Measurements from ENCODE around the gene TBC1D24.
A peak's percentile ranks its signal among the peaks of the same experiment; 100 is the strongest.
"Not testable (repeated sequence)": the region's sequence is repeated elsewhere in the genome, so short reads cannot be mapped to it uniquely, and the experiment has no call there.

Gene TBC1D24

DNA sequence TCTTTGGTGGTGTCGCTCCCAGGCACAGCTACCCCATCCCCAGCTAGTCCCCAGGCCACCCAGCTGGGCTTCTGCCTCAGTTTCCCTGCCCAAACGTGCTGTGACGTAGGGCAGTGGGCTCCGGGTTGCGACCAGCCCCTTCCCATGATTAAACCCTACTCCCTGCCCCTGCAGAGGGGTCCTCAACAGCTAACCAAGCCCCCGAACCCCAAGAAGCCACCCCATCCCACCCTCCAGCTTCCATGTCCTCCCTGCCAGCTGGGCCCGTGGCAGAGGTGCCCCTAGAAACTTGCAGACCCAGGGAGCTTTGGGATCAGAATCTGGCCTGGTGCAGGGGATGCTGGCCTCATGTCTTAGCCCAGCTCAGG is 4.7 kb upstream of the TBC1D24 start:
- Mint-ChIP-seq H3K4me1 (ENCODE audit: low read depth) (peaks cover 24% of the 10 kb centered on the region), H3K27ac (no peak overlapping the region), H3K27me3 (peaks cover 26% of the 10 kb centered on the region)

GRCh38 chr16:2470603-2471015 is 4.3 kb upstream of the TBC1D24 start:
- Mint-ChIP-seq H3K4me3 (no peak overlapping the region), H3K36me3 (ENCODE audit: low read depth) (no peaks in the 10 kb centered on the region), H3K27ac (no peak overlapping the region), H3K9me3 (no peaks in the 10 kb centered on the region), H3K27me3 (peaks cover 26% of the 10 kb centered on the region), H3K4me1 (ENCODE audit: low read depth) (peaks cover 24% of the 10 kb centered on the region)

More for the DNA sequence above, 4.7 kb upstream of the TBC1D24 start:
- H3K36me3 Mint-ChIP-seq (ENCODE audit: low read depth) = no peaks in the 10 kb centered on the region
- no peak overlapping the region for H3K4me3 Mint-ChIP-seq
- H3K9me3 Mint-ChIP-seq = no peaks in the 10 kb centered on the region

GRCh38 chr16:2471016-2471652 is 3.8 kb upstream of the TBC1D24 start, which contains the start of gene NTN3:
NTN3 (plus strand) TSS chr16:2471297; CDS start chr16:2471702, 405 bp downstream.
- H3K4me1 Mint-ChIP-seq (ENCODE audit: low read depth) = peaks cover 29% of the 10 kb centered on the region
- H3K27ac Mint-ChIP-seq = no peak within 1 kb of the TSS
- H3K4me3 Mint-ChIP-seq = peak within 1 kb of the TSS; percentile 26
- no peaks in the 10 kb centered on the region for H3K36me3 Mint-ChIP-seq (ENCODE audit: low read depth)
- peaks cover 26% of the 10 kb centered on the region for H3K27me3 Mint-ChIP-seq
- H3K9me3 Mint-ChIP-seq = no peaks in the 10 kb centered on the region

DNA sequence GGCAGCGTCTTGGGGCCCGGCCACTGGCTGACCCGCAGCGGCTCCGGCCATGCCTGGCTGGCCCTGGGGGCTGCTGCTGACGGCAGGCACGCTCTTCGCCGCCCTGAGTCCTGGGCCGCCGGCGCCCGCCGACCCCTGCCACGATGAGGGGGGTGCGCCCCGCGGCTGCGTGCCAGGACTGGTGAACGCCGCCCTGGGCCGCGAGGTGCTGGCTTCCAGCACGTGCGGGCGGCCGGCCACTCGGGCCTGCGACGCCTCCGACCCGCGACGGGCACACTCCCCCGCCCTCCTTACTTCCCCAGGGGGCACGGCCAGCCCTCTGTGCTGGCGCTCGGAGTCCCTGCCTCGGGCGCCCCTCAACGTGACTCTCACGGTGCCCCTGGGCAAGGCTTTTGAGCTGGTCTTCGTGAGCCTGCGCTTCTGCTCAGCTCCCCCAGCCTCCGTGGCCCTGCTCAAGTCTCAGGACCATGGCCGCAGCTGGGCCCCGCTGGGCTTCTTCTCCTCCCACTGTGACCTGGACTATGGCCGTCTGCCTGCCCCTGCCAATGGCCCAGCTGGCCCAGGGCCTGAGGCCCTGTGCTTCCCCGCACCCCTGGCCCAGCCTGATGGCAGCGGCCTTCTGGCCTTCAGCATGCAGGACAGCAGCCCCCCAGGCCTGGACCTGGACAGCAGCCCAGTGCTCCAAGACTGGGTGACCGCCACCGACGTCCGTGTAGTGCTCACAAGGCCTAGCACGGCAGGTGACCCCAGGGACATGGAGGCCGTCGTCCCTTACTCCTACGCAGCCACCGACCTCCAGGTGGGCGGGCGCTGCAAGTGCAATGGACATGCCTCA is 3.1 kb upstream of the TBC1D24 start:
- peaks cover 30% of the 10 kb centered on the region for H3K4me1 Mint-ChIP-seq (ENCODE audit: low read depth)
- H3K4me3 Mint-ChIP-seq = peak overlapping the region; percentile 26
- peaks cover 26% of the 10 kb centered on the region for H3K27me3 Mint-ChIP-seq
- H3K36me3 Mint-ChIP-seq (ENCODE audit: low read depth) = no peaks in the 10 kb centered on the region
- no peak overlapping the region for H3K27ac Mint-ChIP-seq
- no peaks in the 10 kb centered on the region for H3K9me3 Mint-ChIP-seq

- Mint-ChIP-seq H3K36me3 (ENCODE audit: low read depth) (no peaks in the 10 kb centered on the region), H3K4me3 (no peak overlapping the region), H3K9me3 (no peaks in the 10 kb centered on the region), H3K4me1 (ENCODE audit: low read depth) (peaks cover 25% of the 10 kb centered on the region), H3K27me3 (peaks cover 26% of the 10 kb centered on the region), H3K27ac (no peak overlapping the region)
Observed at GRCh38 chr16:2472488-2472864, 2.5 kb upstream of the TBC1D24 start.

GRCh38 chr16:2472885-2473445 is 2.0 kb upstream of the TBC1D24 start:
- Mint-ChIP-seq H3K27me3 (peaks cover 26% of the 10 kb centered on the region), H3K9me3 (no peaks in the 10 kb centered on the region), H3K27ac (peak overlapping the region; percentile 71), H3K4me1 (ENCODE audit: low read depth) (peaks cover 25% of the 10 kb centered on the region), H3K4me3 (peak overlapping the region; percentile 64), H3K36me3 (ENCODE audit: low read depth) (no peaks in the 10 kb centered on the region)

- Mint-ChIP-seq H3K4me3 (peak overlapping the region; percentile 64), H3K9me3 (no peaks in the 10 kb centered on the region), H3K27ac (peak overlapping the region; percentile 36), H3K4me1 (ENCODE audit: low read depth) (peaks cover 21% of the 10 kb centered on the region), H3K27me3 (peaks cover 22% of the 10 kb centered on the region), H3K36me3 (ENCODE audit: low read depth) (no peaks in the 10 kb centered on the region)
Observed at GRCh38 chr16:2473446-2473926, 1.4 kb upstream of the TBC1D24 start.

DNA sequence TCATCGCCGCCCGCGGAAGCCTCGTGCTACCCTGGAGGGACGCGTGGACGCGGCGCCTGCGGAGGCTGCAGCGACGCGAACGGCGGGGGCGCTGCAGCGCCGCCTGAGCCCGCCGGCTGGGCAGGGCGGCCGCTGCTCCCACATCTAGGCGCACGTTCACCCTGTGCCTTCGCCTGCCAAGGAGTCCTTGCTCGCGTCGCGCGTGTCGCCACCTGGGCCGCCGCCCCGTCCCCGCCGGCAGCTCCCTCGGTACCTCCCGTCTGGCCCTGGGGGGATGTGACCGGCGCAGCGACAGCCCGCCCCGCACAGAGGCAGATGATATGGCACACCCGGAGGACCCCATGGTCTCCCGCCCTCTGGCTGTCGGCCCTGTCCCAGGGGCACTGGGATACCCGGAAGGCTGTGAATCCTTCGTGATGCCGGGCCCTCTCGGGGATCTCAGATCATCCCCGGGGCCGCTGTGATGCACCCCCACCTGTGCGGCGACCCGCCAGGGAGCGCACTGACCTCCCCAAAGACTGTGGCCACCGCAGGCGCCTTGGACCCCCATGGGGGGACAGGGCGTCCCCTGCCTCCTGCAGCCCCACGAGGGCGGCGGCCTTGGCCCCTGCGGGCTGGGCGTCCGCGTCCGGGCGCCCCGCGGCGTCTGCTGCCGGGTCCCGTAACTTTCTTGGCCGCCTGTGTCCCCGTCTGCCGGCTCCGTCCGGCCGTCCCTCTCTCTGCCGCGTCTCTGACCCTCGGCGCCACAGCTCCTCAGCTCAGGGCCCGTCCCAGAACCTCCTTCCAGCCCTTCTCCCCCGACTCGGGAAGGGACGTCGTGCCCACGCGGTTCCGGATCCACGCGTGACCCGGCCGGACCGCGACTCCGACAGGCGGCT is 689 bp upstream of the TBC1D24 start:
- H3K4me1 Mint-ChIP-seq (ENCODE audit: low read depth) = peaks cover 19% of the 10 kb centered on the region
- H3K27ac Mint-ChIP-seq = no peak overlapping the region
- no peaks in the 10 kb centered on the region for H3K9me3 Mint-ChIP-seq

GRCh38 chr16:2475413-2476344 is 752 bp downstream of the TBC1D24 start:
- Mint-ChIP-seq H3K9me3 (no peaks in the 10 kb centered on the region), H3K4me1 (ENCODE audit: low read depth) (peaks cover 13% of the 10 kb centered on the region), H3K27me3 (peaks cover 7% of the 10 kb centered on the region), H3K27ac (no peak overlapping the region), H3K4me3 (peak overlapping the region; percentile 71), H3K36me3 (ENCODE audit: low read depth) (no peaks in the 10 kb centered on the region)

More for the DNA sequence above, 689 bp upstream of the TBC1D24 start:
- no peaks in the 10 kb centered on the region for H3K36me3 Mint-ChIP-seq (ENCODE audit: low read depth)
- H3K27me3 Mint-ChIP-seq = peaks cover 20% of the 10 kb centered on the region
- peak overlapping the region; percentile 79 for H3K4me3 Mint-ChIP-seq

- H3K36me3 Mint-ChIP-seq (ENCODE audit: low read depth) = no peaks in the 10 kb centered on the region
- H3K4me1 Mint-ChIP-seq (ENCODE audit: low read depth) = peaks cover 13% of the 10 kb centered on the region
- H3K27me3 Mint-ChIP-seq = peaks cover 7% of the 10 kb centered on the region
- H3K9me3 Mint-ChIP-seq = no peaks in the 10 kb centered on the region
- H3K27ac Mint-ChIP-seq = no peak overlapping the region
- H3K4me3 Mint-ChIP-seq = peak overlapping the region; percentile 71
Observed at GRCh38 chr16:2476345-2476720, 1.4 kb downstream of the TBC1D24 start.

DNA sequence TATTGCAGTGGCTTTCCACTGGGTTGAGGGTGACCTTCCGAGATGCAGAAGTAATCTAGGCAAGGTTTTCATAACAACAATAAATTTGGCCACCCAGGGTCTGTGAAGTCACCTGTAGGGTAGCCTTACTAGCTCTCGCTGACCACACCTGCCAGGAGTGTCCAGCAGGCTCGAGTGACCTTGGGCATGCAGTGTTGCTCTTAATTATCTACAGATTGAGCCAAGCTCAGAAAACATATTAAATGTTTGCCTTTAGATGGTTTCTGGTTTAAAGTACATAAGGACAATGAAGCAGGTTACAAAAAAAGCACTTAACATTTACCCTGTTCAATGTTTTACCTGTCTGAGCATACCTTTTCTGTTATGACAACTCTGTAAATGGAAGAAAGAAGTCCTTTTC is 1.8 kb downstream of the TBC1D24 start:
- H3K9me3 Mint-ChIP-seq = no peaks in the 10 kb centered on the region
- no peaks in the 10 kb centered on the region for H3K36me3 Mint-ChIP-seq (ENCODE audit: low read depth)
- peak overlapping the region; percentile 71 for H3K4me3 Mint-ChIP-seq
- peaks cover 13% of the 10 kb centered on the region for H3K4me1 Mint-ChIP-seq (ENCODE audit: low read depth)
- H3K27ac Mint-ChIP-seq = no peak overlapping the region
- peaks cover 7% of the 10 kb centered on the region for H3K27me3 Mint-ChIP-seq

GRCh38 chr16:2477327-2477726 is 2.4 kb downstream of the TBC1D24 start:
- peaks cover 13% of the 10 kb centered on the region for H3K4me1 Mint-ChIP-seq (ENCODE audit: low read depth)
- H3K27me3 Mint-ChIP-seq = peaks cover 7% of the 10 kb centered on the region
- H3K36me3 Mint-ChIP-seq (ENCODE audit: low read depth) = no peaks in the 10 kb centered on the region
- H3K4me3 Mint-ChIP-seq = no peak overlapping the region
- H3K9me3 Mint-ChIP-seq = no peaks in the 10 kb centered on the region
- no peak overlapping the region for H3K27ac Mint-ChIP-seq

GRCh38 chr16:2478279-2478678 is 3.4 kb downstream of the TBC1D24 start:
- Mint-ChIP-seq H3K27ac (no peak overlapping the region), H3K4me1 (ENCODE audit: low read depth) (peaks cover 8% of the 10 kb centered on the region), H3K4me3 (no peak overlapping the region), H3K9me3 (no peaks in the 10 kb centered on the region), H3K27me3 (peaks cover 2% of the 10 kb centered on the region), H3K36me3 (ENCODE audit: low read depth) (no peaks in the 10 kb centered on the region)

GRCh38 chr16:2479996-2480395 is 5.1 kb downstream of the TBC1D24 start:
- not testable (repeated sequence) for H3K27ac Mint-ChIP-seq, H3K4me3 Mint-ChIP-seq

More at GRCh38 chr16:2479996-2480395, 5.1 kb downstream of the TBC1D24 start:
- not testable (repeated sequence) for H3K4me1 Mint-ChIP-seq (ENCODE audit: low read depth); H3K27me3 Mint-ChIP-seq; H3K36me3 Mint-ChIP-seq (ENCODE audit: low read depth); H3K9me3 Mint-ChIP-seq

Measured in stimulated activated naive CD8-positive, alpha-beta T cell treated with anti-CD3 and anti-CD28 coated beads, Interleukin-15, Interleukin-2, amounts not matched to agents 100 ng/mL and 50 ng/mL, for 24 hours (primary cell).